Type B pancreatic cell (in vitro differentiated cells): Measurements from ENCODE around the gene CDHR1. TPM values are rescaled to one million over a fixed set of nuclear protein-coding genes. Genes with fewer than 3 reads are reported as not detected.
A peak's percentile ranks its signal among the peaks of the same experiment; 100 is the strongest.
"Not testable (repeated sequence)": the region's sequence is repeated elsewhere in the genome, so short reads cannot be mapped to it uniquely, and the experiment has no call there.

ENCODE experiments used
- DNase-seq: peaks from one replicate; pipeline ENCODE4 v3.0.0; 2021; ENCODE audit warnings: mixed read lengths; ENCODE audit not compliant: unreplicated experiment; ENCODE audit errors: extremely low spot score
- H3K27ac Mint-ChIP-seq: 2 replicates; pipeline ENCODE4 v1.8.0; 2021; ENCODE audit warnings: mild to moderate bottlenecking, mixed read lengths
- H3K27me3 Mint-ChIP-seq: 2 replicates; pipeline ENCODE4 v1.8.0; 2021; ENCODE audit warnings: mixed read lengths
- H3K36me3 Mint-ChIP-seq: 2 replicates; pipeline ENCODE4 v1.8.0; 2021; ENCODE audit warnings: mixed read lengths
- H3K4me1 Mint-ChIP-seq: one replicate; pipeline ENCODE4 v1.8.0; 2021; ENCODE audit warnings: mixed read lengths; ENCODE audit not compliant: unreplicated experiment
- H3K4me3 Mint-ChIP-seq: 2 replicates; pipeline ENCODE4 v1.8.0; 2021; ENCODE audit warnings: mild to moderate bottlenecking, mixed read lengths
- H3K9me3 Mint-ChIP-seq: 2 replicates; pipeline ENCODE4 v1.8.0; 2021; ENCODE audit warnings: mixed read lengths
- CTCF ChIP-seq: fragments of 200-600 bp; sonication (generic); conservative IDR thresholded peaks from 2 replicates; pipeline ENCODE4 v1.5.0; 2021; ENCODE audit warnings: antibody characterized with exemption, mild to moderate bottlenecking
- long read RNA-seq: library from polyadenylated mRNA; unstranded; transcript quantifications from one replicate; pipeline ENCODE4 v2.0.0, GENCODE V29; 2020
- total RNA-seq: library from RNA; stranded (reverse); gene quantifications from 2 replicates; pipeline ENCODE4 v1.2.1, GENCODE V29; 2021; ENCODE audit warnings: low replicate concordance

Gene CDHR1
- 0.41 and 0.93 TPM in 2 replicates for total RNA-seq
- long read RNA-seq: 0 reads

- Mint-ChIP-seq H3K4me3 (peak within 1 kb of the TSS; percentile 67), H3K36me3 (no peaks in the 10 kb centered on the region), H3K27ac (no peak within 1 kb of the TSS), H3K4me1 (no peaks in the 10 kb centered on the region), H3K9me3 (no peaks in the 10 kb centered on the region), H3K27me3 (peaks cover 84% of the 10 kb centered on the region)
- TF ChIP-seq CTCF: no peak
- DNase-seq: no peak
These were observed at the start of gene CDHR1 for GRCh38 chr10:84194424-84195043. Gene CDHR1, plus strand, starts transcription at chr10:84194537. Its CDS starts 224 bp downstream, at chr10:84194761.

GRCh38 chr10:84147347-84147746, 47.0 kb upstream of the CDHR1 start:
- no peak for DNase-seq
- no peak for TF ChIP-seq CTCF
- Mint-ChIP-seq H3K27me3 (no peaks in the 10 kb centered on the region), H3K4me1 (no peaks in the 10 kb centered on the region), H3K36me3 (peaks cover 26% of the 10 kb centered on the region), H3K9me3 (no peaks in the 10 kb centered on the region), H3K27ac (no peak overlapping the region), H3K4me3 (no peak overlapping the region)

- not testable (repeated sequence) for DNase-seq, H3K27me3 Mint-ChIP-seq, H3K9me3 Mint-ChIP-seq, H3K4me3 Mint-ChIP-seq, H3K27ac Mint-ChIP-seq, H3K4me1 Mint-ChIP-seq
- peaks cover 27% of the 10 kb centered on the region for H3K36me3 Mint-ChIP-seq
- TF ChIP-seq CTCF: peak; percentile 87
These were observed 46.2 kb upstream of the CDHR1 start for GRCh38 chr10:84148006-84148597.

- DNase-seq: no peak
- peaks cover 26% of the 10 kb centered on the region for H3K36me3 Mint-ChIP-seq
- TF ChIP-seq CTCF: no peak
- H3K4me3 Mint-ChIP-seq: no peak overlapping the region
- no peak overlapping the region for H3K27ac Mint-ChIP-seq
- H3K9me3 Mint-ChIP-seq: no peaks in the 10 kb centered on the region
- no peaks in the 10 kb centered on the region for H3K4me1 Mint-ChIP-seq
- no peaks in the 10 kb centered on the region for H3K27me3 Mint-ChIP-seq
These were observed 44.5 kb upstream of the CDHR1 start for GRCh38 chr10:84149854-84150253.

GRCh38 chr10:84152769-84153168, 41.6 kb upstream of the CDHR1 start:
- Mint-ChIP-seq H3K4me1 (no peaks in the 10 kb centered on the region), H3K27ac (no peak overlapping the region), H3K4me3 (no peak overlapping the region), H3K36me3 (peaks cover 26% of the 10 kb centered on the region), H3K27me3 (peaks cover under 1% of the 10 kb centered on the region), H3K9me3 (no peaks in the 10 kb centered on the region)
- DNase-seq: no peak
- TF ChIP-seq CTCF: no peak
